Keratinocyte (primary cell): ENCODE measurements around the gene OPRL1. TPM values are rescaled to one million over a fixed set of nuclear protein-coding genes. Genes with fewer than 3 reads are reported as not detected.

ENCODE experiments used
- DNase-seq: peaks from one replicate; pipeline ENCODE4 v3.0.0-alpha.2; 2011; ENCODE audit warnings: low read depth, missing footprints, low spot score
- FAIRE-seq: peaks from 2 replicates; lab custom pipeline; 2011; peaks lifted over from hg19 to GRCh38; lab: Jason Lieb, UNC
- H2AFZ ChIP-seq: 2 replicates; pipeline ENCODE4 v1.6.0; 2012; ENCODE audit warnings: low read length, control low read depth, inconsistent platforms; ENCODE audit not compliant: control insufficient read depth
- H3K27ac ChIP-seq: 2 replicates; pipeline ENCODE4 v1.5.1; 2011; ENCODE audit warnings: low read length; ENCODE audit not compliant: control insufficient read depth, insufficient read depth
- H3K27me3 ChIP-seq: 3 replicates; pipeline ENCODE4 v1.6.0; 2011; ENCODE audit warnings: low read length; ENCODE audit not compliant: control insufficient read depth, insufficient read depth; ENCODE audit errors: extremely low read depth
- H3K36me3 ChIP-seq, 2 experiments: 2 replicates in 1 of 2; 3 replicates in 1 of 2; pipeline ENCODE4 v1.5.1; 2011; ENCODE audit warnings: low read length in 2 of 2, mild to moderate bottlenecking in 1 of 2; ENCODE audit not compliant: control insufficient read depth in 2 of 2, insufficient read depth in 2 of 2; ENCODE audit errors: extremely low read depth in 1 of 2
- H3K4me1 ChIP-seq: 3 replicates; pipeline ENCODE4 v1.5.1; 2011; ENCODE audit warnings: low read length; ENCODE audit not compliant: control insufficient read depth, insufficient read depth; ENCODE audit errors: extremely low read depth
- H3K4me2 ChIP-seq: 3 replicates; pipeline ENCODE4 v1.6.0; 2011; ENCODE audit warnings: low read depth, low read length; ENCODE audit not compliant: control insufficient read depth, insufficient read depth; ENCODE audit errors: extremely low read depth
- H3K4me3 ChIP-seq, 3 experiments: fragments of 200-600 bp in 1 of 3; sonication (generic) in 1 of 3; 2 replicates in 2 of 3; 3 replicates in 1 of 3; pipeline ENCODE4 v1.5.1; 2011 to 2016; ENCODE audit warnings: low read length in 3 of 3, mild to moderate bottlenecking in 3 of 3, control low read depth in 2 of 3, inconsistent platforms in 1 of 3, low read depth in 1 of 3, mixed read lengths in 1 of 3, mixed run types in 1 of 3, moderate library complexity in 1 of 3; ENCODE audit not compliant: control insufficient read depth in 2 of 3, insufficient read depth in 2 of 3; ENCODE audit errors: extremely low read depth in 1 of 3
- H3K79me2 ChIP-seq: 2 replicates; pipeline ENCODE4 v1.6.0; 2012; ENCODE audit warnings: low read length; ENCODE audit not compliant: control insufficient read depth, insufficient read depth
- H3K9ac ChIP-seq: 3 replicates; pipeline ENCODE4 v1.6.0; 2011; ENCODE audit warnings: low read length; ENCODE audit not compliant: control insufficient read depth, insufficient read depth; ENCODE audit errors: extremely low read depth
- H3K9me1 ChIP-seq: 3 replicates; pipeline ENCODE4 v1.6.0; 2011; ENCODE audit warnings: low read length; ENCODE audit not compliant: control insufficient read depth, insufficient read depth; ENCODE audit errors: extremely low read depth
- H3K9me3 ChIP-seq: 2 replicates; pipeline ENCODE4 v1.5.1; 2012; ENCODE audit warnings: low read depth, low read length; ENCODE audit not compliant: control insufficient read depth
- H4K20me1 ChIP-seq: 3 replicates; pipeline ENCODE4 v1.6.0; 2011; ENCODE audit warnings: low read length; ENCODE audit not compliant: control insufficient read depth, insufficient read depth; ENCODE audit errors: extremely low read depth
- EZH2 ChIP-seq: IDR thresholded peaks from one replicate; pipeline ENCODE4 v1.6.1; 2012; ENCODE audit warnings: inconsistent platforms, mild to moderate bottlenecking, low read length, moderate library complexity
- dilution Hi-C: fragments of 300-500 bp; cut with MboI; formaldehyde crosslinking; loops from one replicate; pipeline ENCODE4 v1.7.0; 2020; ENCODE audit warnings: low sequenced_read_pairs; ENCODE audit not compliant: extremely low pct_ligation_motif_present
- polyA plus RNA-seq, 5 experiments: library from polyadenylated mRNA; depleted of rRNA in 3 of 5; stranded (reverse) in 3 of 5; stranded (forward) in 1 of 5; unstranded in 1 of 5; fragments of >200 nt; gene quantifications; 1 replicate in 1 of 5; 2 replicates in 3 of 5; 3 replicates in 1 of 5; pipeline versions ENCODE4 v1.2.1 to v1.2.3, GENCODE V29; 2011 to 2012; ENCODE audit warnings: missing spikeins in 2 of 5, low read depth in 1 of 5, low replicate concordance in 1 of 5
- TF ChIP-seq, protein P1 (sequence below), 3 experiments: IDR thresholded peaks in 1 of 3; conservative IDR thresholded peaks in 1 of 3; optimal IDR thresholded peaks in 1 of 3; 2 replicates in 2 of 3; 3 replicates in 1 of 3; pipeline versions ENCODE3 to v1.5.1; 2011; ENCODE audit warnings: low read length in 3 of 3, mild to moderate bottlenecking in 3 of 3, moderate library complexity in 2 of 3, control low read depth in 1 of 3, inconsistent platforms in 1 of 3; ENCODE audit not compliant: insufficient read depth in 2 of 3; ENCODE audit errors: extremely low read depth in 1 of 3

The OPRL1 gene
- polyA plus RNA-seq, 1 donor (not counting 4 experiments of a cell fraction or from before 2014, with no cell fraction given): 0.25 TPM

DNA sequence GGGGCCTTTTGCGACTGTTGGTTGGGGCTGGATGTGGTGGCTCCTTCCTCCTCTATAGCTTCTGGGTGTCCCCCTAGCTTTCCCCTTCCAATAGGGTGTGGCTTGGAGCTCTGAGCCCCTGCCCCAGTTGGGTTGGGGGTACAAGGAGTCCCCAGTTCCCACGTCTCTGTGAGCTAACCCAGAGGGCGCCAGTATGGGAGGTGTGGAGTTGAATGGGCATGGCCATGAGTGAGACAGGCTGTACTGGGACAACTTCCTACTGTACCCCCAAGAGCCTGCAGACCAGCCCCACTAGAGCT lies 42.7 kb upstream of the OPRL1 start:
- Histone ChIP-seq H3K27ac (no peak overlapping the region), H3K9me1 (no peaks in the 10 kb centered on the region), H3K4me3 (no peak overlapping the region), H3K36me3 (peaks cover 0 to 9% of the 10 kb centered on the region in 2 experiments), H3K27me3 (peaks cover 29% of the 10 kb centered on the region), H2AFZ (no peak overlapping the region), H3K4me1 (peaks cover 5% of the 10 kb centered on the region), H3K9ac (no peak overlapping the region), H4K20me1 (no peaks in the 10 kb centered on the region), H3K4me2 (no peak overlapping the region), H3K9me3 (no peaks in the 10 kb centered on the region), H3K79me2 (no peaks in the 10 kb centered on the region)
- FAIRE-seq (no peak), DNase-seq (no peak)
- dilution Hi-C loops: no loop called here
- TF ChIP-seq, protein P1, sequence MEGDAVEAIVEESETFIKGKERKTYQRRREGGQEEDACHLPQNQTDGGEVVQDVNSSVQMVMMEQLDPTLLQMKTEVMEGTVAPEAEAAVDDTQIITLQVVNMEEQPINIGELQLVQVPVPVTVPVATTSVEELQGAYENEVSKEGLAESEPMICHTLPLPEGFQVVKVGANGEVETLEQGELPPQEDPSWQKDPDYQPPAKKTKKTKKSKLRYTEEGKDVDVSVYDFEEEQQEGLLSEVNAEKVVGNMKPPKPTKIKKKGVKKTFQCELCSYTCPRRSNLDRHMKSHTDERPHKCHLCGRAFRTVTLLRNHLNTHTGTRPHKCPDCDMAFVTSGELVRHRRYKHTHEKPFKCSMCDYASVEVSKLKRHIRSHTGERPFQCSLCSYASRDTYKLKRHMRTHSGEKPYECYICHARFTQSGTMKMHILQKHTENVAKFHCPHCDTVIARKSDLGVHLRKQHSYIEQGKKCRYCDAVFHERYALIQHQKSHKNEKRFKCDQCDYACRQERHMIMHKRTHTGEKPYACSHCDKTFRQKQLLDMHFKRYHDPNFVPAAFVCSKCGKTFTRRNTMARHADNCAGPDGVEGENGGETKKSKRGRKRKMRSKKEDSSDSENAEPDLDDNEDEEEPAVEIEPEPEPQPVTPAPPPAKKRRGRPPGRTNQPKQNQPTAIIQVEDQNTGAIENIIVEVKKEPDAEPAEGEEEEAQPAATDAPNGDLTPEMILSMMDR (optimal IDR thresholded peaks at IDR 0.05 in 1 of 3, IDR thresholded peaks at IDR 0.05 in 1 of 3, conservative IDR thresholded peaks at IDR 0.05 in 1 of 3; ENCODE audit: extremely low read depth in 1 of 3, insufficient read depth in 2 of 3, low read length in 3 of 3): no peak
- no peak for TF ChIP-seq EZH2

GRCh38 chr20:64037498-64038213 lies 42.2 kb upstream of the OPRL1 start:
- no peak for DNase-seq
- Histone ChIP-seq H2AFZ (no peak overlapping the region), H3K4me1 (peaks cover 5% of the 10 kb centered on the region), H3K4me2 (no peak overlapping the region), H3K9ac (no peak overlapping the region), H4K20me1 (no peaks in the 10 kb centered on the region), H3K36me3 (peaks cover 0 to 7% of the 10 kb centered on the region in 2 experiments), H3K9me1 (no peaks in the 10 kb centered on the region), H3K9me3 (no peaks in the 10 kb centered on the region), H3K79me2 (no peaks in the 10 kb centered on the region), H3K4me3 (no peak overlapping the region), H3K27ac (no peak overlapping the region), H3K27me3 (peaks cover 32% of the 10 kb centered on the region)
- TF ChIP-seq EZH2: no peak
- TF ChIP-seq, protein P1 (optimal IDR thresholded peaks at IDR 0.05 in 1 of 3, IDR thresholded peaks at IDR 0.05 in 1 of 3, conservative IDR thresholded peaks at IDR 0.05 in 1 of 3; ENCODE audit: extremely low read depth in 1 of 3, insufficient read depth in 2 of 3, low read length in 3 of 3): no peak
- dilution Hi-C loops: no loop called here
- no peak for FAIRE-seq
